Inflammatory macrophage treated with lipopolysaccharide for 4 hours (primary cell): ENCODE measurements around the gene RABL6.
A peak's percentile ranks its signal among the peaks of the same experiment; 100 is the strongest.

Experiments
- DNase-seq: peaks from one replicate; pipeline ENCODE4 v3.0.0-alpha.2; 2020

The RABL6 gene

DNA sequence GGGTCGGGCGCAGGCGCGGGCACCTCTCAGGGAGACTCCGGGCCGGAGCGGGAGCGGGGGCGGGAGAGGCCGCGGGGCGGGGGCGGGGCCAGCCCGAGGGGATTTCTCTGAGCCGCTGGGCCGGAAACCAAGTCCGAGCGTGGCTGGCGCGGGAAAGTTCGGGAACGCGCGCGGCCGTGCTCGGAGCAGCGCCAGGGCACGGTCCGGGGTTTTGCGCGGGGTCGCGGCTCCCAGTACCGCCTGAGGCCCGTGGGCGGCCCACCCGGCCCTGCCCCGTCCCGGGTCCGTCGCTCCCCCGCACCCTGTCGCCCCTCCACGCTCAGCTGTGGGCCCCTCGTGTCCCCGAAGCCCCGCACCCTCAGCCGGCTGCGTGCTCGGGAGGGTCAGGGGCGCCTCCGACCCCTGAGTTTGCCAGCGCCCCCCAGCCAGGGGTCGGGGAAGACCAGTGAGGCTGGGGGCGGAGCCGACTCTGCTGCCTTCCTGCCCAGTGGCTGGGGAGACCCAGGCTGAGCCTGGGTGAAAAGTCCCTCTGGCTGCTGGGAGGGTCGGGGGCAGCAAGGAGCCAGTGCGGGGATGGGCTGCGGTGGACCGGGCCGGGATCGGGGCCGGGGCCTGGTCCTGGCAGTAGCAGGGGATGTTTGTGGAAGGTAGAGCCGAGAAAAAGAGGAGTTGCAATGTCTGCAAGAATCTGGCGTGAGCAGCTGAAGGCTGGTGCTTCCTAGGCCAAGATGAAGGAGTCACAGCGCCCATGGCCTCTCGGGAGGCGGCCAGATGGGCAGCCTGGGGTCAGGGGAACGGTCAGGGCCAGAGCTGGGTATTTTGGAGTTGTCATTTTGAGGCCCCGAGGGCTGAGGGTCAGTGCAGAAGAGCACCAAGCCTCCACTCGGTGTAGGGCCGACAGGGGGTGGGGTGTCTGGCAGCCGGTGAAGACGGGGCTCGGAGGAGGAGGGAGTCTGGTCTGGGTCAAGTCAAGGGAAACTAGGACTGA, 79.2 kb downstream of the RABL6 start:
- DNase-seq: peak; percentile 66

DNA sequence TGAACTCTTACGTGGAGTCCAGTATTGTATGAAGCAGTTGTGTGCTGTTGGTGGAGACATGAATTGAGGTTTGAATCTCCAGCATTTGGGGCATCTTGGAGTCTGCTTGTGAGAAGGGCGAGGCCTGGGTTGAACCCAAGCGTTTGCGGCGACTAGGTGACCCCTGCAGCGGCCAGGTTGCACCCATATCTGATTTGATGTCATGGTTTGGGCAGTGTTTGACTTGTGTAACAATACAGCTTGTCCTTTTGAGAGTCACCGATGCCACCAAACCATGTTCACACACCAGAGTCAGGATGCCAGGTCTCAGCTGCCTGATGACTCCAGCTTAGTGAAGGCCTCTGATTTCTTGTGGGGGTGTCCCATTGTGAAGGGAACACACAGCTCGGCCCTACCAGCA, 80.7 kb downstream of the RABL6 start:
- DNase-seq: no peak

DNA sequence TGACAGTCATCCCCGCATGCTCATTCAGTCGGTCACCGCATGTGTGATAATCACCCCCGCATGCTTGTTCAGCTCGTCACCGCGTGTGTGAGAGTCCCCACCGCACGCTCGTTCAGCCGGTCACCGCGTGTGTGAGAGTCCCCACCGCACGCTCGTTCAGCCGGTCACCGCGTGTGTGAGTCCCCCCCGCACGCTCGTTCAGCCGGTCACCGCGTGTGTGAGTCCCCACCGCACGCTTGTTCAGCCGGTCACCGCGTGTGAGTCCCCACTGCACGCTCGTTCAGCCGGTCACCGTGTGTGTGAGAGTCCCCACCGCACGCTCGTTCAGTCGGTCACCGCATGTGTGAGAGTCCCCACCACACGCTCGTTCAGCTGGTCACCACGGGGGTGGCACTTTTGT, 82.1 kb downstream of the RABL6 start:
- no peak for DNase-seq

DNA sequence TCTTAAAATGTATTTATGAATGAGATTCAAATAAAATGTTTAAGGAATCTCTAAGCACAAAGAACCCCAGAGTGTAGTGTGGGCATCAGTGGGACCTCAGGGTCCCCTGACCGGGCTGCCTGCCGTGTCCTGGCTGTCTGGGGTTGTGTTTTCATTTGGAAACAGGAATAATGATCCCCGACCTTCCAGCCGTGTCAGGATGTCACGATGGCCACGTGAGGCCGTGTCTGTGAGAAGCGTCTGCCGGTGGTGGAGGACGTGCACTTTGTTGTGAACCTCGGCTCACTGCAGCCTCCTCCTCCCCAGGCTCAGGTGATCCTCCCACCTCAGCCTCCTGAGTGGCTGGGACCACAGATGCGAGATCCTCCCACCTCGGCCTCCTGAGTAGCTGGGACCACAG, 82.9 kb downstream of the RABL6 start:
- DNase-seq: no peak
